Measurements from ENCODE around the gene IFITM5.
"Not testable (repeated sequence)": the region's sequence is repeated elsewhere in the genome, so short reads cannot be mapped to it uniquely, and the experiment has no call there.

Gene IFITM5

GRCh38 chr11:293852-294661 lies 5.3 kb downstream of the IFITM5 start:
- DNase-seq, result no peak

GRCh38 chr11:293271-293851 lies 6.0 kb downstream of the IFITM5 start:
- DNase-seq, result no peak

GRCh38 chr11:292211-293121 lies 6.9 kb downstream of the IFITM5 start:
- DNase-seq, result no peak

GRCh38 chr11:291281-292210 lies 7.8 kb downstream of the IFITM5 start:
- DNase-seq, result no peak

GRCh38 chr11:290621-291231 lies 8.6 kb downstream of the IFITM5 start:
- no peak for DNase-seq

GRCh38 chr11:289712-290620 lies 9.4 kb downstream of the IFITM5 start:
- no peak for DNase-seq

- no peak for DNase-seq
Measured at GRCh38 chr11:289398-289711, 10.0 kb downstream of the IFITM5 start.

- DNase-seq, result peak; percentile 34
Measured at GRCh38 chr11:288478-289397, 10.6 kb downstream of the IFITM5 start, which contains the start of gene PGGHG. Gene PGGHG (plus strand): TSS chr11:289126. CDS start chr11:289817, 691 bp downstream.

- DNase-seq, result no peak
Measured at GRCh38 chr11:287821-288477, 11.4 kb downstream of the IFITM5 start.

- not testable (repeated sequence) for DNase-seq
Measured at GRCh38 chr11:286977-287820, 12.1 kb downstream of the IFITM5 start.

- no peak for DNase-seq
Measured at GRCh38 chr11:285894-286220, 13.5 kb downstream of the IFITM5 start.

GRCh38 chr11:285021-285893 lies 14.1 kb downstream of the IFITM5 start:
- no peak for DNase-seq

- DNase-seq, result no peak
Measured at GRCh38 chr11:284105-285020, 15.0 kb downstream of the IFITM5 start.

- no peak for DNase-seq
Measured at GRCh38 chr11:283405-284104, 15.8 kb downstream of the IFITM5 start.

- no peak for DNase-seq
Measured at GRCh38 chr11:282630-283360, 16.5 kb downstream of the IFITM5 start.

Measured in NCI-H226 (cell line).